ENCODE data around the gene CTR9.

The CTR9 gene

GRCh38 chr11:10730151-10730550, 20.9 kb upstream of the CTR9 start:
- Histone ChIP-seq H3K36me3 (no peaks in the 10 kb centered on the region), H3K9me3 (no peaks in the 10 kb centered on the region), H3K27me3 (peaks cover 26% of the 10 kb centered on the region), H3K4me3 (ENCODE audit: low read depth in 1 of 2, low read length in 1 of 2) (no peak overlapping the region), H3K27ac (no peak overlapping the region), H3K4me1 (ENCODE audit: control insufficient read depth in 1 of 2, insufficient read depth in 1 of 2, low read depth in 1 of 2, low read length in 1 of 2) (peaks cover 0 to 4% of the 10 kb centered on the region in 2 experiments)
- TF ChIP-seq, protein P1, sequence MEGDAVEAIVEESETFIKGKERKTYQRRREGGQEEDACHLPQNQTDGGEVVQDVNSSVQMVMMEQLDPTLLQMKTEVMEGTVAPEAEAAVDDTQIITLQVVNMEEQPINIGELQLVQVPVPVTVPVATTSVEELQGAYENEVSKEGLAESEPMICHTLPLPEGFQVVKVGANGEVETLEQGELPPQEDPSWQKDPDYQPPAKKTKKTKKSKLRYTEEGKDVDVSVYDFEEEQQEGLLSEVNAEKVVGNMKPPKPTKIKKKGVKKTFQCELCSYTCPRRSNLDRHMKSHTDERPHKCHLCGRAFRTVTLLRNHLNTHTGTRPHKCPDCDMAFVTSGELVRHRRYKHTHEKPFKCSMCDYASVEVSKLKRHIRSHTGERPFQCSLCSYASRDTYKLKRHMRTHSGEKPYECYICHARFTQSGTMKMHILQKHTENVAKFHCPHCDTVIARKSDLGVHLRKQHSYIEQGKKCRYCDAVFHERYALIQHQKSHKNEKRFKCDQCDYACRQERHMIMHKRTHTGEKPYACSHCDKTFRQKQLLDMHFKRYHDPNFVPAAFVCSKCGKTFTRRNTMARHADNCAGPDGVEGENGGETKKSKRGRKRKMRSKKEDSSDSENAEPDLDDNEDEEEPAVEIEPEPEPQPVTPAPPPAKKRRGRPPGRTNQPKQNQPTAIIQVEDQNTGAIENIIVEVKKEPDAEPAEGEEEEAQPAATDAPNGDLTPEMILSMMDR (IDR thresholded peaks at IDR 0.05), result no peak

GRCh38 chr11:10731064-10731680, 19.9 kb upstream of the CTR9 start:
- TF ChIP-seq, protein P1 (IDR thresholded peaks at IDR 0.05), result no peak
- Histone ChIP-seq H3K9me3 (no peaks in the 10 kb centered on the region), H3K4me3 (ENCODE audit: low read depth in 1 of 2, low read length in 1 of 2) (no peak overlapping the region), H3K36me3 (no peaks in the 10 kb centered on the region), H3K4me1 (ENCODE audit: control insufficient read depth in 1 of 2, insufficient read depth in 1 of 2, low read depth in 1 of 2, low read length in 1 of 2) (peaks cover 5 to 8% of the 10 kb centered on the region in 2 experiments), H3K27me3 (peaks cover 25% of the 10 kb centered on the region), H3K27ac (no peak overlapping the region)

DNA sequence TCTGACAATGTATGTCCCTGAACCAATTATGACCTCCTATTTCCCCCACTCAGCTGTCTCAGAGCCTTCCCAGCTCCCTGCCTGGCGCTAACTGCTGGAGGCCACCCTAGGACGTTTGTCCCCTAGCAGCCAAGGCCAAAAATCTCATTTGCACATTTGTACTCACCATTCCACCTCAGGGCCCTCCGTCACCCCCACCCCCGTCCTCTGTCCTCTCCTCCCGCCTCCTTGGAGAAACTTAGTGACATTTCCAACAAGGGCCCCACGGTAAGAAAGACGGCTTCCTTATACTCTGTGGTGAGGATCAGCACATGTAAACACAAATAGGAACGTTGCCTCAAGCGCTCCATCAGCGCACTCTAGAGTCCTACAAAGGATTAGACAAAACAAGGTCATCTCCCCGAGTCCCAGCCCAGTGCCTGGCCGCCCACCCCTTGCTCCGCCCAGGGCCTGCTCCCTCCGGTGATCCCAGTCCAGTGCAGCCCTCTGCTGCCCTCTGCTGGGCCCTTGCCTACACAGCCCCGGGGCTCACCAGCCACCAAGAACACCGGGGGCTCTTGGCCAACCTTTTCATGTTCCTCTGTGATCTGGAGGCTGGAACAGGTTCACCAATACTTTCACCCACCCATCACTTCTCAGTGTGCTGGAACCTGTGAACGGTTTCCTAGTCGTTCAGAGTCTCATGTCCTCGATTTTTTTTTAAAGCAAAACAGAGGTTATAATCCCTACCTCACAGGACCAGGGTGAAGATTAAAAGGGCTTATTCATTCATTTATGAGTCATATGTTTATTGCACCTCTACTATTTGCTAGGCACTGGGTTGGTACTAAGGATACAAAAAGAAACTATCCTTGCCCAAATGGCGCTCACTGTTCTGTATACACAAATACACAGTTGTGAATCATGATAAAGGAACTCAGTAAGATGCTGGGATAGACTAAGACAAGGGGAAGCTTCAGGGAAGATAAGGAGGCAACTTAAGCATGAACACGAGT, 15.3 kb upstream of the CTR9 start:
- Histone ChIP-seq H3K4me1 (ENCODE audit: control insufficient read depth in 1 of 2, insufficient read depth in 1 of 2, low read depth in 1 of 2, low read length in 1 of 2) (peaks cover 5 to 8% of the 10 kb centered on the region in 2 experiments), H3K4me3 (ENCODE audit: low read depth in 1 of 2, low read length in 1 of 2) (peak overlapping the region; percentile 49 to 54), H3K36me3 (no peaks in the 10 kb centered on the region), H3K9me3 (no peaks in the 10 kb centered on the region), H3K27me3 (no peaks in the 10 kb centered on the region), H3K27ac (no peak overlapping the region)
- TF ChIP-seq, protein P1 (IDR thresholded peaks at IDR 0.05), result peak; percentile 97

DNA sequence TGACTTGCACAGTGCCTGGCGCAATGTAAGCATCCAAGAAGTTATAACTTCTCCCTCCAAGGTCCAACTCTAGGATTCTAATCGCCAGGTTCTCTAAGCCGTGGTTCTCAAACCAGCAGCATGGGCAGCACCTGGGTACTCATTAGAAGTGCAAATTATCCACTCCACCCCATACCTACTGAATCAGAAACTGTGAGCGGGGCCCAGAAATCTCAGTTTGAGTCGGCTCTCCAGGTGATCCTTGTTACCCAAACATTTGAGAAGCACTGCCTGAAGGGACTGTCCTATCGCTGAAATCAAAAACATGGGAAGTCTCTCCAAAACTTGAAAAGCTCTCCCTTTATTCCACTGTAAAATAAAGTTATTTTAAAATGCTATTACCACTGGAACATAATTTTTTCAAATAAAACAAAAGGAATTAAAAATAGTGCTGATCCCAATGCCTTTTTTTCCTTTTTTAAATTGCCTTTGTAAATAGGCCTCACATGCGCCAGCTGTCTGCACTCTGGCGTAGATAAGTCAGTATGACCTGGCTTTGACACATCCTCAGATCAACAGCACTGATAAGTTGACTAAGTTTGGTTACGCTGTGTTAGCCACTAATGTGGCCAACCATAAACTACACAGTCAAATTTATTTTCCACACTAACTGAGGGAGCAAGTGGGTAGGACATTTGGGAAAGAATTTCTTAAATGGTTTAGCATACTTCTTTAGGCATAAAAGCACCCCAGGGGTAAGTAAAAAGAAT, 8.4 kb upstream of the CTR9 start:
- Histone ChIP-seq H3K4me1 (ENCODE audit: control insufficient read depth in 1 of 2, insufficient read depth in 1 of 2, low read depth in 1 of 2, low read length in 1 of 2) (peaks cover 5 to 13% of the 10 kb centered on the region in 2 experiments), H3K27ac (no peak overlapping the region), H3K9me3 (no peaks in the 10 kb centered on the region), H3K27me3 (no peaks in the 10 kb centered on the region), H3K36me3 (no peaks in the 10 kb centered on the region), H3K4me3 (ENCODE audit: low read depth in 1 of 2, low read length in 1 of 2) (no peak overlapping the region)
- TF ChIP-seq, protein P1 (IDR thresholded peaks at IDR 0.05), result no peak

- Histone ChIP-seq H3K27ac (no peak overlapping the region), H3K4me1 (ENCODE audit: control insufficient read depth in 1 of 2, insufficient read depth in 1 of 2, low read depth in 1 of 2, low read length in 1 of 2) (peaks cover 5 to 13% of the 10 kb centered on the region in 2 experiments), H3K4me3 (ENCODE audit: low read depth in 1 of 2, low read length in 1 of 2) (no peak overlapping the region), H3K36me3 (no peaks in the 10 kb centered on the region), H3K27me3 (no peaks in the 10 kb centered on the region), H3K9me3 (no peaks in the 10 kb centered on the region)
- TF ChIP-seq, protein P1 (IDR thresholded peaks at IDR 0.05), result no peak
Measured at GRCh38 chr11:10743354-10744000, 7.6 kb upstream of the CTR9 start.
